ENCODE measurements around the gene SLC45A1.

Gene SLC45A1

DNA sequence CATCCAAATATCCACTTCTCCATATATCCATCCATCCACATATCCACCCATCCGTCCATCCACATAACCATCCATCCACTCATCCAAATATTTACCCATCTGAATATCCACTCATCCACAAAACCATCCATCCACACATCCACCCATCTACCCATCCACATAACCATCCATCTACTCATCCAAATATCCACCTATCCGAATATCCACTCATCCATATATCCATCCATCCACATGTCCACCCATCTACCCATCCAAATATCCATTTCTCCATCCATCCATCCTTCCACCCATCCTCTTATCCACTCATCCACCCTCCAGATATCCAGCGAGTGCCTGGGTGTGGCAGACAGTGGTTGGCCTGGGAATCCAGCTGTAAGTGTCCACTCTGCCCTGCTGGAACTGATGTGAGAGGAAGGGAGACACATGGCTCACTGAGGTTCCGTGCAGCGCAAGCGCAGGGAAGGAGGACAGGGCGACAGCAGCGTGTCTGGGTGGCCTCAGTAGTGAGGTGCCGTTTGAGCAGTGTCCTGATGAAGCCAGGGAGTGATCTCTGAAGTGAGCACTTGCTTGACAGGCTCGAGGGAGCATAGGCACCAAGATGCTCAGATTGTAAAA is 27.1 kb downstream of the SLC45A1 start:
- no peaks in the 10 kb centered on the region for H3K36me3 ChIP-seq (ENCODE audit: control insufficient read depth in 2 of 2, insufficient read depth in 1 of 2, low read length in 2 of 2)
- CTCF ChIA-PET, result interaction anchor here (1.3 to 6.7 kb wide), 3 partner anchors 30 to 330 kb away, joined by 3 to 49 read pairs (median 5); no protein-coding TSS in a partner anchor
- no peaks in the 10 kb centered on the region for H3K9me3 ChIP-seq (ENCODE audit: control insufficient read depth, insufficient read depth, low read depth, low read length)
- POLR2A ChIA-PET, result interaction anchor here (0.7 kb wide), 1 partner anchor 1414 kb away, joined by 6 read pairs; no protein-coding TSS in a partner anchor
- H3K4me1 ChIP-seq (ENCODE audit: control insufficient read depth, insufficient read depth, low read length), result peaks cover 3% of the 10 kb centered on the region; the same call in 1 of the 2 replicates
- H3K27ac ChIP-seq (ENCODE audit: extremely low read depth, low read depth, low read length), result no peak overlapping the region
- no peak overlapping the region for H3K4me3 ChIP-seq (ENCODE audit: low read depth, low read length)
- peak; percentile 94 for TF ChIP-seq ZNF366 (tag by site-specific recombination; conservative IDR thresholded peaks at IDR 0.05)
- 0 out of 2 replicates have a peak, but pooled peaks have one; percentile 43 for TF ChIP-seq ZBTB17 (tag by site-specific recombination; IDR thresholded peaks at IDR 0.05)
- TF ChIP-seq, protein P1, sequence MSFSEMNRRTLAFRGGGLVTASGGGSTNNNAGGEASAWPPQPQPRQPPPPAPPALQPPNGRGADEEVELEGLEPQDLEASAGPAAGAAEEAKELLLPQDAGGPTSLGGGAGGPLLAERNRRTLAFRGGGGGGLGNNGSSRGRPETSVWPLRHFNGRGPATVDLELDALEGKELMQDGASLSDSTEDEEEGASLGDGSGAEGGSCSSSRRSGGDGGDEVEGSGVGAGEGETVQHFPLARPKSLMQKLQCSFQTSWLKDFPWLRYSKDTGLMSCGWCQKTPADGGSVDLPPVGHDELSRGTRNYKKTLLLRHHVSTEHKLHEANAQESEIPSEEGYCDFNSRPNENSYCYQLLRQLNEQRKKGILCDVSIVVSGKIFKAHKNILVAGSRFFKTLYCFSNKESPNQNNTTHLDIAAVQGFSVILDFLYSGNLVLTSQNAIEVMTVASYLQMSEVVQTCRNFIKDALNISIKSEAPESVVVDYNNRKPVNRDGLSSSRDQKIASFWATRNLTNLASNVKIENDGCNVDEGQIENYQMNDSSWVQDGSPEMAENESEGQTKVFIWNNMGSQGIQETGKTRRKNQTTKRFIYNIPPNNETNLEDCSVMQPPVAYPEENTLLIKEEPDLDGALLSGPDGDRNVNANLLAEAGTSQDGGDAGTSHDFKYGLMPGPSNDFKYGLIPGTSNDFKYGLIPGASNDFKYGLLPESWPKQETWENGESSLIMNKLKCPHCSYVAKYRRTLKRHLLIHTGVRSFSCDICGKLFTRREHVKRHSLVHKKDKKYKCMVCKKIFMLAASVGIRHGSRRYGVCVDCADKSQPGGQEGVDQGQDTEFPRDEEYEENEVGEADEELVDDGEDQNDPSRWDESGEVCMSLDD (tag by site-specific recombination; IDR thresholded peaks at IDR 0.05), result no peak

DNA sequence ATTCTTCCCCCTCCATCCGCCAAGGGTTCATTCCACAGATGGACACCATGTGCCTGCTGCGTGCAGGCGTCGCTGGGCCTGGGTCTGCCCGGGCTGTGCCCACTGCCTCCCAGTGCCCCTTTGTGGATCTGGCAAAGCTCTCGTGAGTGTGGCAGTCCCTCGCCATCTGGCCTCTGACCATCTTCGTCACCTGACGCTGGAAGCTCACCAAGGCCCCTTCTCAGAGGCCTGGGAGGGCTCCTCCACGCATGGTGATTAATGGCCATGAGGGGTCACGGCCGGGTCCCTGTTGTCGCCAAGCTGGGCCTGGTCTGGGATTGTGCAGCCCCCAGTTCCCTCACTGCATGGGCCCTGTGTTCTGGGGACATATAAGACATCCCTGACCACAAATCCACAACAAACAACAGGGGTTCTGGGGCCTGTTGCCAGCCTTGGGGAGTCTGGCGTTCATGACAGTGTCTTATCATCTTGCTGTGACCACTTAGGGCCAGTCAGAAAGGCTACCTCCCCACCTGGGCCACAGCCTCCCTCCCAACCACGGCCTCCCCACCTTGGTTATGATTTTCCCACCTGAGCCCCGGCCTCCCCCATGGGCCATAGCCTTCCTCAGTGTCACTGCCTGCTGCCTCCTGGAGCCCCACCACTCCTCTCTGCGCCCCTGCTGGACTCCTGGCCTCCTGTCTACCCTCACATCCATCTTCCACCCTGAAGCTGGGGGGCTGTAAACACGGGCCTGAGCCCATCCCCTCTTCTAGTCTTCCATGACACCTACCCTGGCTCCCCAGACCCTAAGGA is 27.9 kb downstream of the SLC45A1 start:
- Histone ChIP-seq H3K4me3 (ENCODE audit: low read depth, low read length) (no peak overlapping the region), H3K9me3 (ENCODE audit: control insufficient read depth, insufficient read depth, low read depth, low read length) (no peaks in the 10 kb centered on the region), H3K36me3 (ENCODE audit: control insufficient read depth in 2 of 2, insufficient read depth in 1 of 2, low read length in 2 of 2) (no peaks in the 10 kb centered on the region), H3K4me1 (ENCODE audit: control insufficient read depth, insufficient read depth, low read length) (peaks cover 3% of the 10 kb centered on the region; the same call in 1 of the 2 replicates), H3K27ac (ENCODE audit: extremely low read depth, low read depth, low read length) (no peak overlapping the region)
- TF ChIP-seq YY1 (tag by site-specific recombination; IDR thresholded peaks at IDR 0.05), result no peak
- no peak for TF ChIP-seq ZNF747 (tag by site-specific recombination; IDR thresholded peaks at IDR 0.05)
- no peak for TF ChIP-seq MYNN (tag by site-specific recombination; IDR thresholded peaks at IDR 0.05; ENCODE audit: borderline replicate concordance)
- TF ChIP-seq MEIS1 (CRISPR knock-in tag; IDR thresholded peaks at IDR 0.05; ENCODE audit: borderline replicate concordance), result no peak
- no peak for TF ChIP-seq ZNF366 (tag by site-specific recombination; conservative IDR thresholded peaks at IDR 0.05)
- TF ChIP-seq ZNF169 (tag by site-specific recombination; IDR thresholded peaks at IDR 0.05), result no peak
- TF ChIP-seq ZBTB17 (tag by site-specific recombination; IDR thresholded peaks at IDR 0.05), result no peak
- TF ChIP-seq, protein P2, sequence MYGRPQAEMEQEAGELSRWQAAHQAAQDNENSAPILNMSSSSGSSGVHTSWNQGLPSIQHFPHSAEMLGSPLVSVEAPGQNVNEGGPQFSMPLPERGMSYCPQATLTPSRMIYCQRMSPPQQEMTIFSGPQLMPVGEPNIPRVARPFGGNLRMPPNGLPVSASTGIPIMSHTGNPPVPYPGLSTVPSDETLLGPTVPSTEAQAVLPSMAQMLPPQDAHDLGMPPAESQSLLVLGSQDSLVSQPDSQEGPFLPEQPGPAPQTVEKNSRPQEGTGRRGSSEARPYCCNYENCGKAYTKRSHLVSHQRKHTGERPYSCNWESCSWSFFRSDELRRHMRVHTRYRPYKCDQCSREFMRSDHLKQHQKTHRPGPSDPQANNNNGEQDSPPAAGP (tag by site-specific recombination; IDR thresholded peaks at IDR 0.05), result no peak
- no peak for TF ChIP-seq ZNF521 (tag by site-specific recombination; IDR thresholded peaks at IDR 0.05)
- no peak for TF ChIP-seq MZF1 (tag by site-specific recombination; IDR thresholded peaks at IDR 0.05; ENCODE audit: borderline replicate concordance)
- ChIA-PET CTCF (interaction anchor here (1.1 to 6.7 kb wide), 4 partner anchors 31 to 678 kb away, joined by 3 to 49 read pairs (median 8); no protein-coding TSS in a partner anchor), POLR2A (interaction anchor here (1.3 kb wide), 1 partner anchor 30 kb away, joined by 4 read pairs; no protein-coding TSS in a partner anchor)

DNA sequence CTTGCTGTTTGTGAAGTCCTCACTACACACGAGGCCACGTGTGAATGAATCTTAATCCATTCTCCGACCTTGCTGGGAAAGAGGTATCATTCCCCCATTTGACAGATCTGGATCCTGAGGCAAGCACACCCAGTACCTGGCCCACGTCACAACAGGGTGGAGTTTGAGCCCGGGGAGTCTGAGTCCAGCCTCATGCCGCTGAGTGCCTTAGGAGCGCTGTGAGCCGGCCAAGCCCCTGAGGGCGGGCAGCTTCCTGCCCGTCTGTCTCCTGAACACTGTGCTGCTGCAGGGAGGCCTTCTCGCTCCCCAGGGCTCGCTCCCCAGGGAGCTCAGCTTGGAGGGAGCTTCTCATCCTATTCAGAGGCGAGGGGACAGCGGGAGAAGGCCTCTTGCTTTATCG is 29.7 kb downstream of the SLC45A1 start:
- TF ChIP-seq KLF1 (tag by site-specific recombination; IDR thresholded peaks at IDR 0.05), result no peak
- peak; percentile 34; the same call in 1 of the 2 replicates for TF ChIP-seq ZIC2 (tag by site-specific recombination; IDR thresholded peaks at IDR 0.05)
- ChIA-PET CTCF (interaction anchor here (0.6 to 6.7 kb wide), 8 partner anchors 32 to 700 kb away, joined by 3 to 49 read pairs (median 4); no protein-coding TSS in a partner anchor), POLR2A (interaction anchor here (0.5 to 1.3 kb wide), 3 partner anchors 32 to 292 kb away, joined by 4 read pairs; no protein-coding TSS in a partner anchor)
- Histone ChIP-seq H3K27ac (ENCODE audit: extremely low read depth, low read depth, low read length) (no peak overlapping the region), H3K4me1 (ENCODE audit: control insufficient read depth, insufficient read depth, low read length) (peaks cover 3% of the 10 kb centered on the region; the same call in 1 of the 2 replicates), H3K4me3 (ENCODE audit: low read depth, low read length) (no peak overlapping the region), H3K36me3 (ENCODE audit: control insufficient read depth in 2 of 2, insufficient read depth in 1 of 2, low read length in 2 of 2) (peaks cover 0 to 6% of the 10 kb centered on the region in 2 experiments; a peak in 1 of 3 replicates), H3K9me3 (ENCODE audit: control insufficient read depth, insufficient read depth, low read depth, low read length) (no peaks in the 10 kb centered on the region)

Measured in HEK293 (cell line).